GM19372 (cell line): ENCODE measurements around the gene RBBP4.

Experiments used
- ATAC-seq: cut with Tn5 transposase; IDR thresholded peaks from one replicate; pipeline ENCODE4 v1.9.1; 2021; ENCODE audit warnings: mild to moderate bottlenecking, low read depth, moderate library complexity; ENCODE audit not compliant: unreplicated experiment

Gene RBBP4

GRCh38 chr1:32716312-32717148 is 65.5 kb downstream of the RBBP4 start:
- no peak for ATAC-seq

GRCh38 chr1:32717503-32717902 is 66.5 kb downstream of the RBBP4 start:
- ATAC-seq = no peak

DNA sequence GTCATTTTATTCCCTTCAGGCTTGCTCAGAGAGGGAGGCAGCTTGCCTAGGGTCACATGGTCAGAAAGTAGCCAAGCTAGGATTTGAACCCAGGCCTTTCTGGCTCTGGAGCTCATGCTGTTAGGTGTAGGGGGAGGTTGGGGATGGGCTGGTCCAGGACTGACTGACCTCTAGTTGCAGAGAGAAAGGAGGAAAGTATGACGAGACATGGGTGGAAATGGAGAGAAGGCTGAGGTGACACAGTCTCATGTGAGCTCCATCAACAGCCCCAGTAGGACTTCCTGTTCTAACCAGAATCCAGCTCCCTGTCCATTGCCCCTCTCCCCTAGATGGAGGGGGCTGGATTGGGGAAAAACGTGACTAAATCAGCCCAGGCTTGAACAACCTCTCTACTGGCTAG is 67.0 kb downstream of the RBBP4 start:
- no peak for ATAC-seq

DNA sequence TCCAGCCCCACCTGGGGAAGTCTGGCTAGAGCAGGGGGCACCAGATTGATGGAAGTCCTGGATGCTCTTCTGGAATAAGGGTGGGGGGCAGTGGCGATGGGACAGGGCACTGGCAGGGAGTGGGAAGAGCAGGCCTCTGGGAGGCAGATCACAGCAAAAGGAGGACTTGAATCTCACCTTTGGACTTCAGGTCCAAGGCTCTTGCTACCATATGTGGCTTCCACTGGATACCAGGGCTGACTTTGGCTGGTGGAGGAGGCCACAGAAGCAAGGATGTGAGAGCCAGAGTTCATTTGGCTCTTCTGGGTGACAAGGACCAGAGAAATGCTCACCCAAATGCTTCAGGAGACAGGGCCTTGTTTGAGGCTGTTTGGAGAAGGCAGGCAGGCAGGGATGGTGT is 67.5 kb downstream of the RBBP4 start:
- ATAC-seq = no peak

GRCh38 chr1:32719681-32720275 is 68.8 kb downstream of the RBBP4 start:
- no peak for ATAC-seq

DNA sequence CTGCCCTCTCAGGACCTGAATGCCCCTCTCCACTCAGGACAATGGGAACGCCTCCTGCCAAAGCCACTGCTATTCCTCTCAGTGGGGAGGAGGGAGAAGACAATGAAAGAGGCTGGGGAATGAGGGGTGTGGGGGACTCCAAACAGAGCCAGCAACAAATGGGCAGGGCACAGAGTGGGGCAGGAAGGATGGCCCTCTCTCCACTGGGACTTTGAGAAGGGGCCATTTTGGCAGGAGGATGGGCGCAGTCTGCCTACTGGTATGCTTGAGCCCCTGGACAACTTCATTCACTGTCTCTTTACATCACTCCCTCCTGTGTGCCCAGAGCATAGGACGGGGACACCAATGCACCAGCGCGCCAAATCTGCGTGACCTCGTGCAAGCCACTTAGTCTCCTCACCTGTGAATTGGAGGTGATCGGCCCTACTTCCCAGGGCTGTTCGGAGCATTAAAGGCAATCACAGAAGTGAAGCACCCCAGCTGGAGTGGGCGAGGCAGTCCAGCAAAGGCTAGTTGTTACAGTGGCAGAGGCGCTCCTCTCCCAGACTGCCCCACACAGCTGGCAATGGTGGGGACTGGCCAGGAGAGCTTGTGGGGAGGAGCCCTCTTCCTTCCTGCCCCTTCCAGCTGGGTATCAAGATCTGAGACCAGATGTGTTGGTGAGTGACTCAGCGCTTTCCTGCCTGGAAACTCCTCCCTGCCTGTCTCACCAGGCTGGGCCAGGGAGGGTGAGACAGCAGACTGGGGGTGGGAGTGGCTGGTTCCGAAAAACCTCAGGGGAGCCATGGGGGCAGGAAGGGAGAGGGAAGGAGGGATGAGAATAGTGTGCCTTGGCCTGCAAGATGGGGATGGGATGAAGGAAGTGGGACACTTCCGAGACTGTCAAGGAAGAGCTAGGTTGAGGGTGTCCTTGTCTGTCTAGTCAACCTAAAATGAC is 73.9 kb downstream of the RBBP4 start:
- ATAC-seq = no peak

DNA sequence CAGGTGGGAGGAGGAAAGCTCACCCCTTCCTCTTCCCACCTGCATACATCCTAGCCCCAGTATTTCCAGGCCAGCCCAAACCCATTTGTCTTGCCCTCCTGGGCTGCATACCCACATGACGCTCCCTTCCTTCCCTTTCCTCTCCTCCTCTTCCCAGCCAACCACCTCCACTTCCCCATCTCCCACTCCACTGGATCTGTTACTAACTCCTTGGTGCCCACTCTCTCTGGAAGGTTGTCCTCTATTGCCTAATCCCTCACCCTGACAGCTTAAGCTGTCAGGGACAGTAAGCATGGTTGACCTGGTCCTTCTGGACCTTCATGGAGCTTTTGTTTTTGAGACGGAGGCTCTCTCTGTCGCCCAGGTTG is 74.6 kb downstream of the RBBP4 start:
- no peak for ATAC-seq

DNA sequence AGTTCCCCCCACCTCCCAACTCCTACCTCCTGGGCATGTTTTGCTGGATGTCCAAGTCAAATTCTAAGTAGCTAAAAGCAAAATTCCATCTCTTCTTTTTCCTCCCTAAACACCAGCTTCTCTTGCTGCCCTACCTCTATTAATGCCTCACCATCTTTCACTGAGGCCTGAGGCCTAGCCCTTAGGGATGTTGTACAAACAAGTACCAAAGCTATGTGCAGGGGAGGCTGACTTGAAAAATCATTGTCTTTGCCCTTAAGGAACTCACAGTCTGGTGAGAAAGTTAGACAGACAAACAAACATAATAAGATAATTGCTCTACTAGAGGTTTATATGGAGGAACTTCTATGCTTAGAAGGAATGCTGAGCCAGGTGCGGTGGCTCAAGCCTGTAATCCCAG is 76.9 kb downstream of the RBBP4 start:
- no peak for ATAC-seq

DNA sequence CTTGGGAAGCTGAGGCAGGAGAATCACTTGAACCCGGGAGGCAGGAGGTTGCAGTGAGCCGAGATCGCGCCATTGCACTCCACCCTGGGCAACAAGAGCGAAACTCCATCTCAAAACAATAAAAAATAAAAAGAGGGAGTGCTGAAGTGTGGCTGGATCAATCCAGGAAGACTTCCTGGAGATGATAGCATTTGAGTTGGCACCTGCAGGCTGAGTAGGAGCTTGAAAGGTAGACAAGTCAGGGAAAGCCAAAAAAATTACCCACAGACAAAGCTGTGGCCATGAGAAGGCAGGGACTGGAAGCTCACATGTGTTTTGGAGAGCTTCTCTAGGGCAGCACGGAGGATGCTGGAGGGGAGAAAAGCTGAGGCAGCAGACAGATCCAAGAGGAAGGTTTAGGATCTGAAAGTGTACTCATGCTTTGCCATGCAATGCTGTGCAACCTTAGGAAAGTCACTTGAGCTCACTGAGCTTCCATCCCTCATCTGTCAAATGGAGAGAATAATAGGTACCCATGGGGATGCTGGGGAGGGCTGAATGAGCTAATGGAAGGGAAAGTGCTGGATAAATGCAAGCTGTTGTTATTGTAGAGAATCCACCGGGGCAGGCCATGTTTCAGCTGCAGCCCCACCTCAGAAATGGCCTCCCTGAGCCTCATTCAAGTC is 77.5 kb downstream of the RBBP4 start:
- no peak for ATAC-seq

DNA sequence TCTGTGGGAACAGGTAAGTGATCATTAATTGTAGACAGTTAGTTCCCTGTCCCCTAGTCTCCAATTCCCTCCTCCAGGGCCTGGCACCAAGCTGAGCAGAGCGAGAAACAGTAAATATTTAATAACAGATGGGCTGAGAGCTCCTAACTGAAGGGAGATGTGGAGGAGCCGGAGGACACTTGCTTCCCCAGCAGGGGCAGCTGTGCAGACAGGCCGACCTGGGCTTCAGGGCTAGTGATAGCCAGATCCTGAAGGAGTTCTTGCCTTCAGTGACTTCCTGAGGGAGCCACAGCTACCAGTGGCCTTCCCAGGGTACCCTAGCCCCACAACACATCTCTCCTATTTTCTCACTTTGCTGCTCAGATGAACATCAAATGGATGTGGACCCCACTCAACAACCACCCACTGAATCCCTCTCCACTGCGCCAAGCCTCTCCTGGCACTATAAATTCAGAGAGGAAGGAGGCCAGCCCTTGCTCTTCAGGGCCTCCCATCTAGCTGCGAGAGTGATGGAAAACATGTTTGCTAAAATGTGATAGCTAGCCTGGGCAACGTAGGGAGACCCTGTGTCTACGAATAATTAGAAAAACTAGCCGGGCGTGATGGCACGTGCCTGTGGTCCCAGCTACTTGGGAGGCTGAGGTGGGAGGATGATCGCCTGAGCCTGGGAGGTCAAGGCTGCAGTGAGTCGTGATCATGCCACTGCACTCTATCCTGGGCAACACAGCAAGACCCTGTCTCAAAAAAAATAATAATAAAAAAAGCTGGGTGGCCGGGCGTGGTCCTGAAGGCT is 78.4 kb downstream of the RBBP4 start:
- ATAC-seq = no peak

- ATAC-seq = no peak
Measured at GRCh38 chr1:32733582-32734321, 82.7 kb downstream of the RBBP4 start.
